ENCODE data around the gene TMPRSS11A. TPM values are rescaled to one million over a fixed set of nuclear protein-coding genes. Genes with fewer than 3 reads are reported as not detected.

TMPRSS11A gene
- total and polyA plus RNA-seq, 9 donors, result not detected

- WGBS, 3 donors, result 30 to 73% (median 37%) methylated on average over 1 of the region's 1 CpG
- intact Hi-C loops (cut with DNase I), result no loop called here
Observed at GRCh38 chr4:67873116-67873515, 90.2 kb downstream of the TMPRSS11A start.

GRCh38 chr4:67871867-67872266 is 91.4 kb downstream of the TMPRSS11A start:
- H3K27ac ChIP-seq, result no peak overlapping the region
- no peaks in the 10 kb centered on the region for H3K27me3 ChIP-seq
- H3K4me3 ChIP-seq, result no peak overlapping the region
- no peaks in the 10 kb centered on the region for H3K9me3 ChIP-seq
- intact Hi-C loops (cut with DNase I), result no loop called here
- no peaks in the 10 kb centered on the region for H3K36me3 ChIP-seq
- H3K4me1 ChIP-seq (ENCODE audit: insufficient read depth), result no peaks in the 10 kb centered on the region
- TF ChIP-seq CTCF (IDR thresholded peaks at IDR 0.05), result no peak
- no peak for TF ChIP-seq POLR2A (IDR thresholded peaks at IDR 0.05)
- TF ChIP-seq EP300 (IDR thresholded peaks at IDR 0.05), result no peak
- no peak for DNase-seq

More at GRCh38 chr4:67873116-67873515, 90.2 kb downstream of the TMPRSS11A start:
- Histone ChIP-seq H3K36me3 (no peaks in the 10 kb centered on the region), H3K27ac (no peak overlapping the region), H3K4me1 (ENCODE audit: insufficient read depth) (no peaks in the 10 kb centered on the region), H3K27me3 (no peaks in the 10 kb centered on the region), H3K4me3 (no peak overlapping the region), H3K9me3 (no peaks in the 10 kb centered on the region)
- DNase-seq, result no peak
- no peak for TF ChIP-seq EP300 (IDR thresholded peaks at IDR 0.05)
- TF ChIP-seq POLR2A (IDR thresholded peaks at IDR 0.05), result no peak
- TF ChIP-seq CTCF (IDR thresholded peaks at IDR 0.05), result no peak

GRCh38 chr4:67869580-67870190 is 93.6 kb downstream of the TMPRSS11A start:
- TF ChIP-seq POLR2A (IDR thresholded peaks at IDR 0.05) (no peak), CTCF (IDR thresholded peaks at IDR 0.05) (no peak), EP300 (IDR thresholded peaks at IDR 0.05) (no peak)
- Histone ChIP-seq H3K9me3 (no peaks in the 10 kb centered on the region), H3K27ac (no peak overlapping the region), H3K4me3 (no peak overlapping the region), H3K36me3 (no peaks in the 10 kb centered on the region), H3K4me1 (ENCODE audit: insufficient read depth) (no peaks in the 10 kb centered on the region), H3K27me3 (no peaks in the 10 kb centered on the region)
- intact Hi-C loops (cut with DNase I), result no loop called here
- no peak for DNase-seq
- 78 to 83% (median 82%) methylated on average over 4 of the region's 4 CpGs for WGBS, 3 donors

- DNase-seq, result no peak
- no peak overlapping the region for H3K4me3 ChIP-seq
- intact Hi-C loops (cut with DNase I), result no loop called here
- TF ChIP-seq EP300 (IDR thresholded peaks at IDR 0.05) (no peak), CTCF (IDR thresholded peaks at IDR 0.05) (no peak), POLR2A (IDR thresholded peaks at IDR 0.05) (no peak)
- WGBS, 3 donors, result 44 to 56% (median 49%) methylated on average over 6 of the region's 6 CpGs
- no peaks in the 10 kb centered on the region for H3K27me3 ChIP-seq
- H3K9me3 ChIP-seq, result no peaks in the 10 kb centered on the region
- no peaks in the 10 kb centered on the region for H3K36me3 ChIP-seq
- H3K27ac ChIP-seq, result no peak overlapping the region
- H3K4me1 ChIP-seq (ENCODE audit: insufficient read depth), result no peaks in the 10 kb centered on the region
Observed at GRCh38 chr4:67861513-67861912, 101.8 kb downstream of the TMPRSS11A start.

Small RNA genes within 50 kb of the gene (small RNA-seq; reads per million reads assigned to genes)
- not detected for gene RNU6-95P

Other genes with a start within 250 kb of the TMPRSS11A start
- gene GNRHR, start 209.1 kb downstream of the TMPRSS11A start, total RNA-seq, result under 1 TPM in 1 of 7 donors, not detected in 6; 0.11 TPM
- under 1 TPM; 0.10 to 0.15 TPM for gene GNRHR, start 209.1 kb downstream of the TMPRSS11A start, polyA plus RNA-seq
- gene TMPRSS11D, start 79.5 kb downstream of the TMPRSS11A start, total RNA-seq, result not detected
- not detected for gene TMPRSS11D, start 79.5 kb downstream of the TMPRSS11A start, polyA plus RNA-seq
- gene TMPRSS11F, start 166.4 kb upstream of the TMPRSS11A start, total RNA-seq, result not detected
- gene TMPRSS11F, start 166.4 kb upstream of the TMPRSS11A start, polyA plus RNA-seq, result not detected